NT2/D1 (cell line): ENCODE measurements around the gene ZNF714.

Source experiments
- SUZ12 ChIP-seq: IDR thresholded peaks from 2 replicates; pipeline ENCODE4 v1.6.1; 2011; ENCODE audit not compliant: insufficient read length, insufficient read depth; ENCODE audit errors: extremely low read depth
- YY1 ChIP-seq: IDR thresholded peaks from 2 replicates; pipeline ENCODE4 v1.6.1; 2011; ENCODE audit not compliant: insufficient read length, insufficient read depth
- ZNF274 ChIP-seq: IDR thresholded peaks from 2 replicates; pipeline ENCODE4 v1.6.1; 2011; ENCODE audit warnings: mild to moderate bottlenecking, low read depth, low read length

DNA sequence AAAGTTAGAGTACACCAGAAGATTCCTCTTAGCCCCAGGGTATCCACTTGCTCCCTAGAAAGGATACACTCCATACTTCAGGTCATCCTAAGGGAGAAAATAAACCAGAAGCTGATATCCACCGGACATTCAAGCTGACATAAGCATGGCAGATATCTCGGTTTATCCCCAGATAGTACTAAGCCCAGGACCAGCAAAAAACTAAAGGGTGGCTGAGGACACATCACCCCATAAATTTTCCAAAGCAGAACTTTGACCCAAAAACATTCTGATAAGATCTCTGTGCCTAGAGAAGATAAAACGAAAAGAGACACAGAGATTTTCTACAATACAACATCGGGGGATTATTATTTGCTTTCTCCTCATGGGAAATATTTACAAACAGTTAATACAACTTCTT lies 45.9 kb downstream of the ZNF714 start:
- TF ChIP-seq SUZ12 (no peak), YY1 (no peak), ZNF274 (no peak)
